AG09309 (cell line): ENCODE results near the gene TLX1.

ENCODE experiments used
- DNase-seq: peaks from one replicate; pipeline ENCODE4 v3.0.0-alpha.2; 2010; ENCODE audit warnings: low read depth
- H3K4me3 ChIP-seq: 2 replicates; pipeline ENCODE4 v1.5.1; 2011; ENCODE audit warnings: mild to moderate bottlenecking, low read depth, low read length, moderate library complexity; ENCODE audit not compliant: control insufficient read depth
- TF ChIP-seq, protein P1 (sequence below): IDR thresholded peaks from 2 replicates; pipeline ENCODE4 v1.5.1; 2011; ENCODE audit warnings: mild to moderate bottlenecking, low read depth, low read length, inconsistent platforms; ENCODE audit not compliant: insufficient read depth, control insufficient read depth; ENCODE audit errors: missing control alignments

The TLX1 gene

DNA sequence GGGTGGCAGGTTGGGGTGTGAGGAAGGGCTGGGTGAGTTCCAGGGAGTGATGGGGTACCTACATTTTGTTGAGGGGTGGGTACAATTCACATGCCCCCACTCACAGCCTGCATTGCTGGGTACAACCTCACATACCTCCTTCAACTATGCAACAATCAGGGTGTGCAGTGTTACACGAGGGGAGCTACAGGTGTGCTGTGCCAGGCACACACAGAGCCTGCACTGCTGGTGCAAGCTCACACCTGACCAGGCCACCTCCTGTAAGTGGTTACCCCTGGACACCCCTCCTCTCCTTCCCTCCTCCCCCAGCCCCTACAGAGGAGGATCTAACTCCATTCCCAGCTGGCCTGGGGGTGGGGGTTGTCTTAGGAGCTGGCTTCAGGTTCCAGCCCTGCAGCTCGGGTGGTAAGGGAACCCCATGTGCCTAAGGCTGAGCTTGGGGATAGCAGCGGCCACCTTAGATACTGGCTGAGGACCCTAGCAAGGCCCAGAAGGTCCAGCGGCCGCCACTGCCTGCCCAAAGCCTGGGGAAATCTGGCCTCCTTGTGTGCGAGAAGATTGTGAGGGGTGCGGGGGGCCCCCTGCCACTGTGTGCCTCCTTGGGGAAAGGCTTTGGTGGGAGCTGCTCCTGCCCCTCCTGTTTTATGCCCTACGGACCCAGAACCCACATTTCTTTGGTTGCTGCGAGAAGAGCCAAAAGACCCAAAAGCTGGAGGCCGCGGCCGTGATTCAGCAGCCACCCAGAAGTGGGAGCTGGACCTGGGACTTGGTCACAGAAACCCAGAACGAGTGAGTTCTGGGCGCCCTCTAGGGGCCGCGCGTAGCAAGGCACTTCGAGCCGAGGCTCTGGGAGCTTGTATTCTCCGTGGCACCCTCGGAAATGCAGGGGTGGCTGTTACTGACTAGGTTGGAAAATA lies 10.8 kb downstream of the TLX1 start:
- peak; percentile 33 for DNase-seq
- TF ChIP-seq, protein P1, sequence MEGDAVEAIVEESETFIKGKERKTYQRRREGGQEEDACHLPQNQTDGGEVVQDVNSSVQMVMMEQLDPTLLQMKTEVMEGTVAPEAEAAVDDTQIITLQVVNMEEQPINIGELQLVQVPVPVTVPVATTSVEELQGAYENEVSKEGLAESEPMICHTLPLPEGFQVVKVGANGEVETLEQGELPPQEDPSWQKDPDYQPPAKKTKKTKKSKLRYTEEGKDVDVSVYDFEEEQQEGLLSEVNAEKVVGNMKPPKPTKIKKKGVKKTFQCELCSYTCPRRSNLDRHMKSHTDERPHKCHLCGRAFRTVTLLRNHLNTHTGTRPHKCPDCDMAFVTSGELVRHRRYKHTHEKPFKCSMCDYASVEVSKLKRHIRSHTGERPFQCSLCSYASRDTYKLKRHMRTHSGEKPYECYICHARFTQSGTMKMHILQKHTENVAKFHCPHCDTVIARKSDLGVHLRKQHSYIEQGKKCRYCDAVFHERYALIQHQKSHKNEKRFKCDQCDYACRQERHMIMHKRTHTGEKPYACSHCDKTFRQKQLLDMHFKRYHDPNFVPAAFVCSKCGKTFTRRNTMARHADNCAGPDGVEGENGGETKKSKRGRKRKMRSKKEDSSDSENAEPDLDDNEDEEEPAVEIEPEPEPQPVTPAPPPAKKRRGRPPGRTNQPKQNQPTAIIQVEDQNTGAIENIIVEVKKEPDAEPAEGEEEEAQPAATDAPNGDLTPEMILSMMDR = peak; percentile 98
- no peak overlapping the region for H3K4me3 ChIP-seq

DNA sequence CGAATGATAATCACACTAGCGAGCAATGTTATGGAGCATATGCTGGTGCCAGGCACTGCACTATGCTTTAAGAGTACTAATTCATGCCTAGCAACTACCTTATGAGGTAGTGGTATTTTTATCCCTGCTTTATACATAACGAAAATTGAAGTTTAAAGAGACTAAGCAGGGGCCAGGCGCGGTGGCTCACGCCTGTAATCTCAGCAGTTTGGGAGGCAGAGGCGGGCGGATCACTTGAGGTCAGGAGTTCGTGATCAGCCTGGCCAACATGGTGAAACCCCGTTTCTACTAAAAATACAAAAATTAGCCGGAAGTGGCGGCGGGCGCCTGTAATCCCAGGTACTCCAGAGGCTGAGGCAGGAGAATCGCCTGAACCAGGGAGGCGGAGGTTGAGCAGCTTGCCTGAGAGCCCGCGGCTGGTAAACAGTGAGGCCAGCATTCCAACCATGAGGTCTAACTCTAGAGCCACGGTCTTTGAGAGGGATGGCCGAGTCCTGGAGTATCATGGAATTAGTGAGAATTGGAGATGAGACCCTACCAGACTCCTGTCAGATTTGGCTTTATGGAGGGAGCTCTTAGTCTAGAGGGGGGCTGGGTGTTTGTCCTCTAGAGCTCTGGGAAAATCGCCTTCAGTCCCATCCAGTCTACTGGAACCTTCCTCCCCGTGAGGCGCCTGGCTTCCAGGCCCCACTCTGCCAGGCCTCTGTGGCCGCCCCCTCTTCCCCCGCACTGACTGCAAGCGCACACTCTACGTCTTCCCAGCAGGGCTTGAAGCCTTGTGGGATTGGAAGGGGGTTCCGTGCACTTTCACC lies 11.6 kb downstream of the TLX1 start:
- H3K4me3 ChIP-seq = no peak overlapping the region

DNA sequence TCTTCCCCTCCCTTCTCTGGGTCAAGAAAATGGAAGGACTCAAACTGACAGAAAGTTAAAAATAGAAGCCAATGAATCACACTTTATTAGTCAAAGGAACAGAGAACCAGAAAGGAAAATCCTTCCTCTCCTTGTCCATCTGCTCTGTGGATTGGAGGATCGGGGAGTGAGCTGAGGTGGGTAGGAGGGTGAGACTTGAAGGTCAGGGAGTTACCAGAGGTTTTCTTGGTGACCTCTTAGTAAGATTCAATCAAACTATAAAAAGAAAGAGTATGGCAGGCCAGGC lies 12.2 kb downstream of the TLX1 start:
- H3K4me3 ChIP-seq = no peak overlapping the region
- no peak for DNase-seq

More for the DNA sequence above, 11.6 kb downstream of the TLX1 start:
- TF ChIP-seq, protein P1 = no peak
- no peak for DNase-seq

DNA sequence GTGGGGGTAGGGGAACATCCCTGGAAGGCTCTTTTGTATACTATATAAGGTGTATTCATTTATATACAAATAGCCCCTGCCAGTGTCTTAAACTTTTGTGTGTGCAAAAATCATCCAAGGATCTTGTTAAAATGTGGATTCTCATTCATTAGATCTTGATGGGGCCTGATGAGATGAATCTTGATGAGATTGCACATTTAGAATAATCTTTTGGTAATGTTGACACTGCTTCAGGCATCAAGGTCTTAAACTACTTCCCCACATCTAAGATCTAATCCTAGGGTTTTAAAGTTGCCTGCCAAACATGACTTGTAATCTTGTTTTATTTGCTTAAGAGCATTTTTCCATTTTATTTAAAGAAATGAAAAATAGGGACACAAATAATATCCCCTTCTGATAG lies 13.0 kb downstream of the TLX1 start:
- no peak for DNase-seq
- no peak overlapping the region for H3K4me3 ChIP-seq
- TF ChIP-seq, protein P1 = no peak

More for the DNA sequence above, 12.2 kb downstream of the TLX1 start:
- TF ChIP-seq, protein P1 = no peak

DNA sequence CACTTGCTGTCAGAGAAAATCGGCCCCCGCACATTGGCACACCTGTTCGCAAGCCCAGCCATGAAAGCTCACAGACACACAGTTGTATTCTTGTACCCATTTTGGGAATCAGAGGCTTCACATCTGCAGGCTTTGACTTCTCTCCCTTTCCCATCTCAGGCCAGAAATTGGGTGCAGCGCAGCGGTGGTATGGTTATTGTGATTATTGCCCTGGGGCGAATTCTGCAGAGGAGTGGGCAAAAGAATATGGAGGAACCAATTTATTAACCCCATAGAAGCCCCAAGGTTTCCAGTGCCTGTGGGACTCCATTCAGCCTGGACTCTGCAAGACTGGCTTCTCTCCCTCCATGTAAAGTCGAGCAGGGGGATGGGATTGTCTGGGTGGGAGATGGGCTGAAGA lies 14.0 kb downstream of the TLX1 start:
- no peak for DNase-seq
- H3K4me3 ChIP-seq = no peak overlapping the region
- TF ChIP-seq, protein P1 = no peak

DNA sequence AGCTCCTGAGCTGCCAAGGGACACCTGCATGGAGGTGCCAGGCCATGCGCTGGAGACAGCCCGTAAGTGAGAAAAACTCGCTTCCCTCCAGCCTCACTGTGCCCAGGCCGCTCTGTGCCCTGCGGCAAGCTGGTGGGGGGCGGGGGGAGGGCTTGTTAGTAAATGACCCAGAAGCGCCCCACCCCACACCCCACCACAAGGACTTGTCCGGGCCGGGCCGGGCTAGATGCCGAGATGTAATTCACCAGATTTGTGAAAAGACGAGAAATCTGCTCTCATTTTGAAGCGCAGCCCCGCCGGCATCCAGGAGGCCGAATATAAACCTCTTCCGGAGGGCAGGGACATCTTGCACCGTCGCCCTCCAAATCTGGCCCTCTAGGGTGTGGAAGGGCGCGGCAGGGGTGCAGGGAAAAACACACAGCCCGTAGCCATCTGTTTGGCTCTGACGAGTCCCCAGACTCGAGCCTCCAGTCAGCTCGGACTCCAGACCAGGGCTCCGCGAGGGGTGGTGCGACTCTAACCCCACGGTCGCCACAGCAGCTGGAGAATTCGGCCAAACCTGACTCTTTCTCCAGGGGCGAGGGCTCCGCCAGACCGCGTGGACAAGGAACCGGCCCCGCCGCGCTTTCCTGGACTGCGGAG lies 14.8 kb downstream of the TLX1 start:
- TF ChIP-seq, protein P1 = no peak
- no peak for DNase-seq
- no peak overlapping the region for H3K4me3 ChIP-seq
